OCI-LY3 (cell line): ENCODE data around the gene RAB11FIP4.

Source experiments
- EZH2phosphoT487 ChIP-seq: fragments of 200-600 bp; shearing (Covaris generic); IDR thresholded peaks from 2 replicates; pipeline ENCODE4 v1.6.1; 2018; ENCODE audit warnings: antibody characterized with exemption, mixed run types, low read depth
- TF ChIP-seq, protein P1 (sequence below): fragments of 200-600, 300-600 bp; sonication (generic); IDR thresholded peaks from 2 replicates; pipeline ENCODE4 v1.5.1; 2014; ENCODE audit warnings: antibody characterized with exemption, low read length, low read depth

DNA sequence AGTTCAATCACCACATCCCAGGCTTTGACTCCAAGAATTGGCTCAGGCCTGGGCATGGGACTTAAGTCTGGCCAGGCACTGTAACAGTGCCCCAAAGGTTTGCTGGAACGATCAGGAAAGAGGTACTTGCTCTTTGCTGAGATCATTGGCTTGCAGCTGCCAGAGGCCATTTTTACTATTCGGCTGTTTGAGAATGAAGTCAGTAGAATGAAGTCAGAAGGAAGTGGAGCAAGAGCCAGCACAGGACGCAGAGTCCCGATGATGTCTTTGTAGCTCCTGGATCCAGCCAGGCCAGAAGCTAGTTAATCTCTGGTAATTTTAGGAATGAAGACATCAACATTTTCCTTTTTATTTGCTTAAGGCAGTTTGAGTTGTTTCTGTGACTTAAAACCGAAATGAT, 195.5 kb downstream of the RAB11FIP4 start:
- no peak for TF ChIP-seq EZH2phosphoT487
- TF ChIP-seq, protein P1, sequence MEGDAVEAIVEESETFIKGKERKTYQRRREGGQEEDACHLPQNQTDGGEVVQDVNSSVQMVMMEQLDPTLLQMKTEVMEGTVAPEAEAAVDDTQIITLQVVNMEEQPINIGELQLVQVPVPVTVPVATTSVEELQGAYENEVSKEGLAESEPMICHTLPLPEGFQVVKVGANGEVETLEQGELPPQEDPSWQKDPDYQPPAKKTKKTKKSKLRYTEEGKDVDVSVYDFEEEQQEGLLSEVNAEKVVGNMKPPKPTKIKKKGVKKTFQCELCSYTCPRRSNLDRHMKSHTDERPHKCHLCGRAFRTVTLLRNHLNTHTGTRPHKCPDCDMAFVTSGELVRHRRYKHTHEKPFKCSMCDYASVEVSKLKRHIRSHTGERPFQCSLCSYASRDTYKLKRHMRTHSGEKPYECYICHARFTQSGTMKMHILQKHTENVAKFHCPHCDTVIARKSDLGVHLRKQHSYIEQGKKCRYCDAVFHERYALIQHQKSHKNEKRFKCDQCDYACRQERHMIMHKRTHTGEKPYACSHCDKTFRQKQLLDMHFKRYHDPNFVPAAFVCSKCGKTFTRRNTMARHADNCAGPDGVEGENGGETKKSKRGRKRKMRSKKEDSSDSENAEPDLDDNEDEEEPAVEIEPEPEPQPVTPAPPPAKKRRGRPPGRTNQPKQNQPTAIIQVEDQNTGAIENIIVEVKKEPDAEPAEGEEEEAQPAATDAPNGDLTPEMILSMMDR: no peak
